Sigmoid colon (tissue), 7 donors: ENCODE data around the gene NAALADL2. TPM values are rescaled to one million over a fixed set of nuclear protein-coding genes. Genes with fewer than 3 reads are reported as not detected.

Experiments
- DNase-seq: peaks from one replicate; pipeline ENCODE4 v3.0.0-alpha.2; 2019
- H3K27ac ChIP-seq, 4 donors: fragments of 200-600 bp; sonication (generic); one replicate each; pipeline ENCODE4 v1.5.1; 2016 to 2019; ENCODE audit warnings: mild to moderate bottlenecking in 1 of 4
- H3K27me3 ChIP-seq, 3 donors: fragments of 200-600 bp; sonication (generic); one replicate each; pipeline ENCODE4 v1.5.1; 2019; ENCODE audit warnings: mild to moderate bottlenecking in 1 of 3
- H3K36me3 ChIP-seq, 4 donors: fragments of 200-600 bp; sonication (generic); one replicate each; pipeline ENCODE4 v1.5.1; 2016 to 2019
- H3K4me1 ChIP-seq, 4 donors: fragments of 200-600 bp; sonication (generic); one replicate each; pipeline ENCODE4 v1.5.1; 2017 to 2019
- H3K4me3 ChIP-seq, 4 donors: fragments of 200-600 bp; sonication (generic); one replicate each; pipeline ENCODE4 v1.5.1; 2017 to 2019; ENCODE audit warnings: mild to moderate bottlenecking in 2 of 4, moderate library complexity in 1 of 4
- H3K9me3 ChIP-seq, 4 donors: fragments of 200-600 bp in 3 of 4; sonication (generic) in 3 of 4; one replicate each; pipeline versions ENCODE4 v1.5.1 to v1.6.1; 2013 to 2019
- CTCF ChIP-seq, 4 experiments: fragments of 450-650 bp in 3 of 4; fragments of 200-600 bp in 1 of 4; IDR thresholded peaks; one replicate each; pipeline ENCODE4 v1.5.1; 2016 to 2019; ENCODE audit warnings: antibody characterized with exemption in 4 of 4, mild to moderate bottlenecking in 3 of 4, moderate library complexity in 2 of 4
- EP300 ChIP-seq, 4 donors: sonication (generic); formaldehyde crosslinking; IDR thresholded peaks; one replicate each; pipeline ENCODE4 v1.6.1; 2017; ENCODE audit warnings: antibody characterized with exemption in 4 of 4
- POLR2A ChIP-seq, 2 donors: fragments of 450-650 bp; IDR thresholded peaks; one replicate each; pipeline ENCODE4 v1.6.1; 2016; ENCODE audit warnings: antibody characterized with exemption in 2 of 2, mild to moderate bottlenecking in 2 of 2, moderate library complexity in 2 of 2
- POLR2AphosphoS5 ChIP-seq, 4 donors: sonication (generic); formaldehyde crosslinking; IDR thresholded peaks; one replicate each; pipeline ENCODE4 v1.6.1; 2017; ENCODE audit warnings: antibody characterized with exemption in 4 of 4
- WGBS, 2 donors: extraction: QIAGEN DNeasy Blood & Tissue Kit; methylation state at CpG; one replicate each; pipeline ENCODE4 v1.1.7; 2013; 5-methylcytosine and 5-hydroxymethylcytosine counted together
- intact Hi-C: fragments of 100-400 bp; cut with DNase I; formaldehyde crosslinking; loops from one replicate; pipeline ENCODE4 v1.15.1; 2023
- polyA plus RNA-seq, 3 donors: library from polyadenylated mRNA; stranded (reverse); fragments of 200-250 nt; gene quantifications; one replicate each; pipeline ENCODE4 v1.2.3, GENCODE V29; 2013
- total RNA-seq, 4 donors: library from RNA; depleted of rRNA; stranded (reverse); fragments of >200 nt; gene quantifications; one replicate each; pipeline ENCODE4 v1.1.0, GENCODE V29; 2016
- donor health status: healthy with polysubstance abuse.
- donor health status: Bipolar disorder and iron deficiency.
- donor health status: healthy.

The NAALADL2 gene
- total and polyA plus RNA-seq, 7 donors = 0.46 to 18.5 (median 6.0) TPM

- intact Hi-C loops = no loop called here
Measured at GRCh38 chr3:175041369-175041768, 182.2 kb downstream of the NAALADL2 start.

GRCh38 chr3:175046601-175047000 is 187.5 kb downstream of the NAALADL2 start:
- H3K36me3 ChIP-seq = no peaks in the 10 kb centered on the region
- DNase-seq = no peak
- no peak overlapping the region for H3K27ac ChIP-seq
- H3K27me3 ChIP-seq = no peaks in the 10 kb centered on the region
- peaks cover 0 to 6% (median 0%) of the 10 kb centered on the region in 4 donors for H3K9me3 ChIP-seq
- 84 to 89% methylated on average over 4 of the region's 4 CpGs for WGBS, 2 donors
- TF ChIP-seq EP300 (IDR thresholded peaks at IDR 0.05) (no peak), POLR2AphosphoS5 (IDR thresholded peaks at IDR 0.05) (no peak), POLR2A (IDR thresholded peaks at IDR 0.05) (no peak), CTCF (IDR thresholded peaks at IDR 0.05) (no peak)
- intact Hi-C loops = no loop called here
- H3K4me1 ChIP-seq = no peaks in the 10 kb centered on the region
- no peak overlapping the region for H3K4me3 ChIP-seq

More at GRCh38 chr3:175041369-175041768, 182.2 kb downstream of the NAALADL2 start:
- H3K4me3 ChIP-seq = no peak overlapping the region
- WGBS, 2 donors = 58 to 86% methylated on average over 2 of the region's 2 CpGs
- no peaks in the 10 kb centered on the region for H3K9me3 ChIP-seq
- H3K27me3 ChIP-seq = no peaks in the 10 kb centered on the region
- H3K36me3 ChIP-seq = no peaks in the 10 kb centered on the region
- DNase-seq = no peak
- TF ChIP-seq EP300 (IDR thresholded peaks at IDR 0.05) (no peak), POLR2A (IDR thresholded peaks at IDR 0.05) (no peak), POLR2AphosphoS5 (IDR thresholded peaks at IDR 0.05) (no peak), CTCF (IDR thresholded peaks at IDR 0.05) (no peak)
- no peaks in the 10 kb centered on the region for H3K4me1 ChIP-seq
- H3K27ac ChIP-seq = no peak overlapping the region

- H3K4me1 ChIP-seq = no peaks in the 10 kb centered on the region
- no peaks in the 10 kb centered on the region for H3K27me3 ChIP-seq
- WGBS, 2 donors = 97 to 98% methylated on average over 1 of the region's 1 CpG
- DNase-seq = no peak
- intact Hi-C loops = no loop called here
- H3K4me3 ChIP-seq = no peak overlapping the region
- no peaks in the 10 kb centered on the region for H3K36me3 ChIP-seq
- no peak overlapping the region for H3K27ac ChIP-seq
- H3K9me3 ChIP-seq = peaks cover 0 to 6% (median 0%) of the 10 kb centered on the region in 4 donors
- TF ChIP-seq EP300 (IDR thresholded peaks at IDR 0.05) (no peak), POLR2A (IDR thresholded peaks at IDR 0.05) (no peak), POLR2AphosphoS5 (IDR thresholded peaks at IDR 0.05) (no peak), CTCF (IDR thresholded peaks at IDR 0.05) (no peak)
Measured at GRCh38 chr3:175047786-175048185, 188.7 kb downstream of the NAALADL2 start.

GRCh38 chr3:175057401-175057800 is 198.3 kb downstream of the NAALADL2 start:
- Histone ChIP-seq H3K27me3 (no peaks in the 10 kb centered on the region), H3K4me3 (no peak overlapping the region), H3K27ac (no peak overlapping the region), H3K36me3 (no peaks in the 10 kb centered on the region), H3K4me1 (no peaks in the 10 kb centered on the region), H3K9me3 (no peaks in the 10 kb centered on the region)
- intact Hi-C loops = no loop called here
- 81 to 85% methylated on average over 3 of the region's 3 CpGs for WGBS, 2 donors
- TF ChIP-seq EP300 (IDR thresholded peaks at IDR 0.05) (no peak), POLR2A (IDR thresholded peaks at IDR 0.05) (no peak), CTCF (IDR thresholded peaks at IDR 0.05) (no peak), POLR2AphosphoS5 (IDR thresholded peaks at IDR 0.05) (no peak)
- no peak for DNase-seq

- DNase-seq = no peak
- intact Hi-C loops = no loop called here
- no peak overlapping the region for H3K27ac ChIP-seq
- H3K4me3 ChIP-seq = no peak overlapping the region
- TF ChIP-seq CTCF (IDR thresholded peaks at IDR 0.05) (no peak), EP300 (IDR thresholded peaks at IDR 0.05) (no peak), POLR2AphosphoS5 (IDR thresholded peaks at IDR 0.05) (no peak), POLR2A (IDR thresholded peaks at IDR 0.05) (no peak)
- H3K4me1 ChIP-seq = no peaks in the 10 kb centered on the region
- H3K36me3 ChIP-seq = no peaks in the 10 kb centered on the region
- 80 to 96% methylated on average over 4 of the region's 4 CpGs for WGBS, 2 donors
- no peaks in the 10 kb centered on the region for H3K9me3 ChIP-seq
- no peaks in the 10 kb centered on the region for H3K27me3 ChIP-seq
Measured at GRCh38 chr3:175059788-175060187, 200.7 kb downstream of the NAALADL2 start.
